GM10266 (cell line): ENCODE measurements around the gene ROR2.

Experiments
- DNase-seq: peaks from one replicate; pipeline ENCODE4 v3.0.0; 2012; ENCODE audit errors: extremely low spot score
- CTCF ChIP-seq: IDR thresholded peaks from 2 replicates; pipeline ENCODE4 v1.5.1; 2012; ENCODE audit warnings: mild to moderate bottlenecking, low read depth; ENCODE audit not compliant: control insufficient read depth, insufficient read depth; ENCODE audit errors: missing control alignments

The ROR2 gene

DNA sequence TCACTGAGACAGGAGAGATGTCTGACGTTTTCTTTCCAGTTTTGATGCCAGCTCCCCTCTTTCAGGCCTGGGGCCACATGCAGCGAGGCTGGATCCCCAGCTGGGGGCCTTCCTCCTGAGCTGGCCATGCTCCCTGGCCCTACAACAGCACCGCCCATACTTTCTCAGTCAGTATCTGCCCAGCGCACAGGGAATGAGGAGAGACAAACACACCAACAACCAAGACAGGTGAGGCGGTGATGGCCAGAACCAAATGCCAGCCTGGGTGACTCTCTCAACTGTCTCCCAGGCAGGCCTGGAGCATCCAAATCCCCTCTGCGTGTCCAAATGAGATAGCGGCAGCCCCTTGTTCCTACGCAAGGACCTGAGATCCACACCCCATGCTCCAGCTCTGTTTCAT, 109.6 kb downstream of the ROR2 start:
- DNase-seq = no peak

GRCh38 chr9:91839926-91840465, 110.0 kb downstream of the ROR2 start:
- no peak for TF ChIP-seq CTCF

More for the DNA sequence above, 109.6 kb downstream of the ROR2 start:
- TF ChIP-seq CTCF = no peak

DNA sequence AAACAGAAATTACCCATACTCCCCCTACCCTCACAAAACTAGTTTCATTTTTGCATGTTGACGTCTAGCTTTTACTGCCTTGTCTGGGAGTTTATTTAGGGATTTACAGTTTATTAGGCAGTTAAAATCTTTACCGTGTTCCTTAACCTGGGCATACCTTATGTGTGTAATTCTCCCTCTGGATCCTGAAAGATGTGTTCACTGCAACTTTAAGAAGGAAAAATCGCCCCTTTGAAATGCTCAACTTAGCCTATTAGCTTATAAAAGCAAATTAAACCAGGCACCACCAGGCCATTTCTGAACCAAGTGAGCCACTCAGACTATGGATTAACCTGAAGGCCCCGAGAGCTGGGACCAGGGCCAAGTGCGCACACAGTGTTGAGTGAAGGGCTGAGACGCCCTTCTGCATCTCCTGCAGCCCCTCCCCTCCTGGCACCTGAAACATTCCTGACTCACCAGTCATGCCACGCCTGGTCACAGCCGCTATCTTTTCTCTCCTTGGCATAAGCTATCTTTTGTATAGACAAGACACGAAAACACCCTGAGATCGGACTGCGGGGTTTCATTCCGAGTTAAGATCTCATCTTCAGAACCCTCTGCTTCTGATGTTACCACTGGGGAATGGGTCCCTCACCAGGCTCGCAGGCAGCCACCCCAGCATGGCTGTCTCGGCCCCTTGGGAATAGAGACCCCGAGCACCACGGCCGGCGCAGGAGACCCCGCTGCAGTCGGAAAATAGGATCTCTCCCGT, 111.9 kb downstream of the ROR2 start:
- no peak for DNase-seq
- TF ChIP-seq CTCF = no peak

More at GRCh38 chr9:91839926-91840465, 110.0 kb downstream of the ROR2 start:
- no peak for DNase-seq

- no peak for DNase-seq
These were observed 113.5 kb downstream of the ROR2 start for GRCh38 chr9:91836515-91836914.

DNA sequence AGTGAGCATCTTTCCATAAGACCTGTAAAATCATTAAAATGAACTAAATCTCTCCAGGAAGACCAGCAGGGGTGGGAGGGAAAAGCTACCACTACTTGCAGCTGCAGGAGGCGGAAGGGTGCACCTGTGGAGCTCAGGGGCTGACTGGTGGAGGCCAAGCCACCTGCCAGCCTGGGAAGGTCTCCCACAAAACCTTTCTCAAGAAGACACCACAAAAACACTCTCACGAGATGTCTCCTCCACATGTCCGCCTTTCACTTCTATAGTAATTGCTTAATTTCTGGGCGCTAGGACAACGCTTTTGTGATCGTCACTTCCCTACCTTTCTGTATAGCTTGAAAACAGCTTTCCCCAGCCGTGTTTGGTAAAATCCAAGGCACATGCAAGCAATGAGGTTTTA, 114.4 kb downstream of the ROR2 start:
- no peak for TF ChIP-seq CTCF
- no peak for DNase-seq

More at GRCh38 chr9:91836515-91836914, 113.5 kb downstream of the ROR2 start:
- no peak for TF ChIP-seq CTCF

- no peak for DNase-seq
- no peak for TF ChIP-seq CTCF
These were observed 114.8 kb downstream of the ROR2 start for GRCh38 chr9:91835216-91835615.

GRCh38 chr9:91834740-91835139, 115.3 kb downstream of the ROR2 start:
- DNase-seq = no peak
- TF ChIP-seq CTCF = no peak
